Ascending aorta (tissue), 2 donors: ENCODE results near the gene C19orf47. TPM values are rescaled to one million over a fixed set of nuclear protein-coding genes. Genes with fewer than 3 reads are reported as not detected.

Experiments
- DNase-seq, 2 donors: peaks; one replicate each; pipeline ENCODE4 v3.0.0-alpha.2; 2019; ENCODE audit warnings: low spot score in 2 of 2
- H3K27ac ChIP-seq, 2 donors: fragments of 200-600 bp; sonication (generic); one replicate each; pipeline ENCODE4 v1.5.1; 2016 to 2017; ENCODE audit warnings: mild to moderate bottlenecking in 1 of 2
- H3K27me3 ChIP-seq: fragments of 200-600 bp; sonication (generic); one replicate; pipeline ENCODE4 v1.5.1; 2017
- H3K36me3 ChIP-seq, 2 donors: fragments of 200-600 bp; sonication (generic); one replicate each; pipeline ENCODE4 v1.5.1; 2016
- H3K4me1 ChIP-seq, 2 donors: fragments of 200-600 bp; sonication (generic); one replicate each; pipeline ENCODE4 v1.5.1; 2016 to 2017; ENCODE audit warnings: mild to moderate bottlenecking in 1 of 2
- H3K4me3 ChIP-seq, 2 donors: fragments of 200-600 bp; sonication (generic); one replicate each; pipeline ENCODE4 v1.5.1; 2016 to 2017; ENCODE audit warnings: mild to moderate bottlenecking in 1 of 2
- H3K9me3 ChIP-seq, 2 donors: fragments of 200-600 bp; sonication (generic); one replicate each; pipeline ENCODE4 v1.5.1; 2016
- CTCF ChIP-seq, 3 experiments: fragments of 200-600 bp in 2 of 3; fragments of 450-650 bp in 1 of 3; sonication (generic) in 2 of 3; IDR thresholded peaks; one replicate each; pipeline ENCODE4 v1.5.1; 2016 to 2019; ENCODE audit warnings: antibody characterized with exemption in 3 of 3, mild to moderate bottlenecking in 1 of 3, moderate library complexity in 1 of 3
- intact Hi-C: fragments of 100-400 bp; cut with DNase I; formaldehyde crosslinking; loops from one replicate; pipeline ENCODE4 v1.15.1; 2023
- total RNA-seq: library from RNA; depleted of rRNA; stranded (reverse); fragments of >200 nt; gene quantifications from one replicate; pipeline ENCODE4 v1.1.0, GENCODE V29; 2016

Gene C19orf47
- total RNA-seq, 1 donor from 2014 or later: 10.4 TPM

GRCh38 chr19:40355975-40356680 is 7.9 kb upstream of the C19orf47 start:
- Histone ChIP-seq H3K27ac (no peak overlapping the region), H3K4me3 (no peak overlapping the region), H3K9me3 (no peaks in the 10 kb centered on the region), H3K36me3 (peaks cover 0 to 4% of the 10 kb centered on the region in 2 donors), H3K27me3 (no peaks in the 10 kb centered on the region), H3K4me1 (no peaks in the 10 kb centered on the region)
- intact Hi-C loops: no loop called here
- DNase-seq: no peak
- no peak for TF ChIP-seq CTCF (IDR thresholded peaks at IDR 0.05)

GRCh38 chr19:40348961-40349507 is 837 bp upstream of the C19orf47 start:
- intact Hi-C loops: loop anchor here (1.0 to 5.0 kb wide), 7 partner anchors 53 to 248 kb away; partner anchors contain the start of genes AKT2, MAP3K10 and SERTAD3
- Histone ChIP-seq H3K36me3 (no peaks in the 10 kb centered on the region), H3K9me3 (no peaks in the 10 kb centered on the region), H3K4me1 (peaks cover 4 to 9% of the 10 kb centered on the region in 2 donors), H3K4me3 (peak overlapping the region; percentile 80 to 94), H3K27me3 (no peaks in the 10 kb centered on the region), H3K27ac (peak overlapping the region; percentile 51 to 72)
- no peak for TF ChIP-seq CTCF (IDR thresholded peaks at IDR 0.05)
- no peak for DNase-seq

GRCh38 chr19:40344422-40344821 is 3.8 kb downstream of the C19orf47 start:
- no peak for TF ChIP-seq CTCF (IDR thresholded peaks at IDR 0.05)
- peak overlapping the region in 1 of 2 donors; percentile 4 for H3K27ac ChIP-seq
- H3K36me3 ChIP-seq: peaks cover 0 to under 1% of the 10 kb centered on the region in 2 donors
- DNase-seq: no peak
- no peak overlapping the region for H3K4me3 ChIP-seq
- no peaks in the 10 kb centered on the region for H3K9me3 ChIP-seq
- intact Hi-C loops: no loop called here
- H3K27me3 ChIP-seq: no peaks in the 10 kb centered on the region
- peaks cover 4 to 36% of the 10 kb centered on the region in 2 donors for H3K4me1 ChIP-seq

GRCh38 chr19:40342644-40343311 is 5.4 kb downstream of the C19orf47 start:
- no peaks in the 10 kb centered on the region for H3K27me3 ChIP-seq
- intact Hi-C loops: no loop called here
- no peak for TF ChIP-seq CTCF (IDR thresholded peaks at IDR 0.05)
- H3K9me3 ChIP-seq: no peaks in the 10 kb centered on the region
- DNase-seq: no peak
- peaks cover 0 to 6% of the 10 kb centered on the region in 2 donors for H3K36me3 ChIP-seq
- H3K4me1 ChIP-seq: peaks cover 4 to 35% of the 10 kb centered on the region in 2 donors
- peak overlapping the region; percentile 82 to 84 for H3K27ac ChIP-seq
- no peak overlapping the region for H3K4me3 ChIP-seq

- no peak for TF ChIP-seq CTCF (IDR thresholded peaks at IDR 0.05)
- peak; percentile 40 to 84 for DNase-seq
- Histone ChIP-seq H3K4me3 (peak overlapping the region in 1 of 2 donors; percentile 51), H3K36me3 (peaks cover 0 to 6% of the 10 kb centered on the region in 2 donors), H3K4me1 (peaks cover 0 to 28% of the 10 kb centered on the region in 2 donors), H3K9me3 (no peaks in the 10 kb centered on the region), H3K27me3 (no peaks in the 10 kb centered on the region), H3K27ac (peak overlapping the region; percentile 82 to 84)
- intact Hi-C loops: no loop called here
These were observed 6.4 kb downstream of the C19orf47 start for GRCh38 chr19:40341601-40342482.
